Endothelial cell of umbilical vein (primary cell): Measurements from ENCODE around the gene LRRC38.

Experiments used
- CTCF ChIP-seq, 2 donors: IDR thresholded peaks; 1 replicate in 1 of 2; 2 replicates in 1 of 2; pipeline ENCODE4 v1.5.1; 2011; ENCODE audit warnings: low read length in 2 of 2, mild to moderate bottlenecking in 2 of 2, moderate library complexity in 2 of 2, control low read depth in 1 of 2, inconsistent platforms in 1 of 2, low read depth in 1 of 2; ENCODE audit not compliant: insufficient read depth in 1 of 2; ENCODE audit errors: extremely low read depth in 1 of 2
- EZH2 ChIP-seq: IDR thresholded peaks from 2 replicates; pipeline ENCODE4 v1.6.1; 2012; ENCODE audit warnings: borderline replicate concordance, low read depth, mild to moderate bottlenecking, moderate library complexity, low read length, inconsistent platforms; ENCODE audit not compliant: severe bottlenecking
- FOS ChIP-seq: IDR thresholded peaks from 2 replicates; pipeline ENCODE4 v1.6.1; 2011; ENCODE audit warnings: mild to moderate bottlenecking, low read length, moderate library complexity, borderline replicate concordance; ENCODE audit not compliant: insufficient read depth
- GATA2 ChIP-seq: IDR thresholded peaks from 2 replicates; pipeline ENCODE4 v1.7.0; 2011; ENCODE audit warnings: low read depth, mild to moderate bottlenecking, moderate library complexity, mixed read lengths, low read length; ENCODE audit not compliant: insufficient read length, insufficient read depth
- MAX ChIP-seq: IDR thresholded peaks from 2 replicates; pipeline ENCODE4 v1.6.1; 2011; ENCODE audit not compliant: insufficient read depth, insufficient read length
- MYC ChIP-seq: IDR thresholded peaks from one replicate; pipeline ENCODE4 v1.6.1; 2011; ENCODE audit warnings: mild to moderate bottlenecking, low read depth, low read length
- POLR2A ChIP-seq: IDR thresholded peaks from 2 replicates; pipeline ENCODE4 v1.6.1; 2012; ENCODE audit warnings: low read depth, mild to moderate bottlenecking, control low read depth, low read length
- POLR2AphosphoS5 ChIP-seq: IDR thresholded peaks from 2 replicates; pipeline ENCODE4 v1.6.1; 2012; ENCODE audit warnings: low read depth, mild to moderate bottlenecking, control low read depth, low read length, moderate library complexity; ENCODE audit not compliant: insufficient read depth

GRCh38 chr1:13539683-13540082 is 25.9 kb upstream of the LRRC38 start:
- TF ChIP-seq EZH2 (no peak), CTCF (IDR thresholded peaks at IDR 0.05; ENCODE audit: extremely low read depth in 1 of 2, insufficient read depth in 1 of 2, low read depth in 1 of 2, low read length in 2 of 2) (no peak), POLR2A (no peak), POLR2AphosphoS5 (no peak), MYC (no peak), MAX (no peak), GATA2 (no peak), FOS (no peak)
